ENCODE measurements around the gene MARF1.

- TF ChIP-seq CTCF (IDR thresholded peaks at IDR 0.05) (no peak), EZH2 (IDR thresholded peaks at IDR 0.05) (no peak), EZH2phosphoT487 (IDR thresholded peaks at IDR 0.05) (no peak)
Observed at GRCh38 chr16:15574614-15574948, 68.4 kb downstream of the MARF1 start.

Data from neural progenitor cell (in vitro differentiated cells).